Frontal cortex (tissue), 4 donors: ENCODE measurements around the gene GRID1. TPM values are rescaled to one million over a fixed set of nuclear protein-coding genes. Genes with fewer than 3 reads are reported as not detected.

Experiments used
- DNase-seq, 2 donors: peaks; one replicate each; pipeline ENCODE4 v3.0.0; 2012; ENCODE audit warnings: low spot score in 2 of 2
- FAIRE-seq: peaks from 2 replicates; lab custom pipeline; 2012; peaks lifted over from hg19 to GRCh38; lab: Jason Lieb, UNC
- total RNA-seq: library from RNA; depleted of rRNA; stranded (reverse); fragments of >200 nt; gene quantifications from one replicate; pipeline ENCODE4 v1.2.3, GENCODE V29; 2014
- donor health status: control.
- donor health status: control.
- donor health status: control.

Gene GRID1
- total RNA-seq, 1 donor from 2014 or later: 12.6 TPM

GRCh38 chr10:86068231-86069054, 298.2 kb downstream of the GRID1 start:
- FAIRE-seq (no peak), DNase-seq (no peak)

DNA sequence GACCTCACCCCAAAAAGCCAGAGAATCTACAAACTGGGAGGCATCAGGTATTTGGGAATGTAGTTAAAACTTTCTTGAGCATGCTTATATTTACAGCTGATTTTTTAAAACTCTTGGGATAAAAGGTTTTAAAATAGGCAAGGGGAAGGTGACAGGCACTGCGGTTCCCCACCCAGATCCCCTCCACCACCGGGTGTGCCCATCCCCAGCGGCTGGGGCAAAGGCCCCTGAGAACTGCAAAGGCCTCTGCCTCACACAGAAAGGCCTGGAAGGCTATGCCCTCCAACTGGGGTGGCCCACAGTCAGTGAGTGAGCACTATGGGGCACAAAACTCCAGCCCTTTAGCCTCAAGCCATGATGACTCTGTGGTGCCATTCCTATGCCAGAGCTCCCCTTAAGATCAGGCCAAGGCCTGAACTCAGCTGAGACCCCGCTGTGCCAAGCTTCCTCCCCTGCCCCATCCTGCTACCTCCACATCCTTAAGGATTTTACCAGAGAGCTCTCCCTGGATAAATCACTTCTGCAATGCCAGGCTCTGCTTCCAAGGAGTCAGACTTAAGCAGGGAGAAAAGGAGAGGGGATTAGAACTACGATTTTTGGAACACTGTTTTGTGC, 299.1 kb downstream of the GRID1 start:
- no peak for FAIRE-seq
- DNase-seq: no peak

DNA sequence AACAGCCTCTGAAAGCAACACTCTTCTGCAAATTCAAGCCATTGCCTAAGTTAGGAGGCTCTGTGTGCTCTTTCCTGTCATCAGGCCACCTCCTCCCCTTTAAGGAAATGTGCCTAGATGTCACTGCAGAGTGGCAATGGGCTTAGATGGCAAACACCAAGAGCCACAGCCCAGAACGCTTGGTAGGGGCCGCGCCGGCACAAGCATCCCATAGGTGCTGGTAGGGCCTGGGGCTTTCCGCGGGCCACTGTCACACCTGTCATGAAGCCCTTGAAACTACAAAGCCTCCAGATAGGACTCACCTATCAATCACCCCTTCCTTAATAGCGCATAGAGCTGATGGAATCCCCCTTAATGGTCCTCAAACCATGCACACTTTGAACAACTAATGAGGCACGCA, 299.9 kb downstream of the GRID1 start:
- DNase-seq (no peak), FAIRE-seq (no peak)

GRCh38 chr10:86065711-86066251, 300.8 kb downstream of the GRID1 start:
- FAIRE-seq (no peak), DNase-seq (no peak)

DNA sequence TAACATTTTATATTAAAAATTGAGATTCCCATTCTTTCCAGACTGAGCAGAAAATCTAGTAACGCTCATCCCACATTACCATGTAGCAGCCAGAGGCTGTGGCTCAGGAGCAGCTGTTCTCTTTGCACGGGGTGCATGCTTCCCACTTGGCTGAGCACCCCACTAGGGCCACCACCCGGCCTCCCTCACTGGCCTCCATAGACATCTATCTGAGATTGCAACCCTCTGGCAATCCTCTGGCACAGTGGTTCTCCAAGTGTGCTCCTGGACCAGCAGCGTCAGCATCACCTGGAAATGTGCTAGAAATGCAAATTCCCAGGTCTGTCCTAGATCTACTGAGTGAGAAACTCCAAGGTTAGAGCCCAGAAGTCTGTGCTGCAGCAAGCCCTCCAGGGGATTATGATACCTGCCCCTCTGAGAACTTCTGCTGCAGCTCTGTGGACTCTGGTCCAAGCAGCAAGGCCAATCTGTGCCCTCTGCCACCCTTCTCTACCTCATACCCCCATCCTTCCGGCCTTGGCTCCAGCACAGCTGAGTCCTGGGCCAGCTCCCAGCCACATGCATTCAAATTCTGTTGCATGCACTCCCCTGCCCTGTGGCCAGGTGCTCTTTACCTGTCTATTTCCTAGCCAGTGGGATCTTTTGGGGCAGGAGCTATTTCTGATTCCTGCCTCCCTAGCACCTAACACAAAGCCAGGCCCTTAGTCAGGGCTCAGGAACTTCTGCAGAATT, 301.5 kb downstream of the GRID1 start:
- no peak for DNase-seq

DNA sequence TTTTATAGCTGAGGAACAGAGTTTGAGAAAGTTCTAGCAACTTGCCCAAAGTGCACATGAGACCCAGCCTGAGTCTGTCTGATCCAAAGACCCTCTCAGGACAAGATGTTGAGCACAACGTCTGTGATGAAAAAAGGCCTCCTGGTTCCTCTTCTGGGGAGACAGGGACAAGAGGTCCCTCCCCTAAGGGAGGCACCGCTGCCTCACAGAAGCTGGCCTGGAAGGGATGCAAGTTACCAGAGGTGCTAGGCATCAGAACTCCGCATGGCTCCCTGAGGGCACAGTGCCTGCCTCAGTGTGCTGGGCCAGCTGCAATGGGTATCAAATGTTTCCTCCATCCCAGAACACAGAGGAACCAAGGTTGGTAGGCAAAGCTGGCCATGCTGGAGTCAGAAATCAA, 302.4 kb downstream of the GRID1 start:
- DNase-seq (no peak), FAIRE-seq (no peak)

More for the DNA sequence above, 301.5 kb downstream of the GRID1 start:
- no peak for FAIRE-seq

- FAIRE-seq: no peak
Observed at GRCh38 chr10:86063341-86063740, 303.3 kb downstream of the GRID1 start.

DNA sequence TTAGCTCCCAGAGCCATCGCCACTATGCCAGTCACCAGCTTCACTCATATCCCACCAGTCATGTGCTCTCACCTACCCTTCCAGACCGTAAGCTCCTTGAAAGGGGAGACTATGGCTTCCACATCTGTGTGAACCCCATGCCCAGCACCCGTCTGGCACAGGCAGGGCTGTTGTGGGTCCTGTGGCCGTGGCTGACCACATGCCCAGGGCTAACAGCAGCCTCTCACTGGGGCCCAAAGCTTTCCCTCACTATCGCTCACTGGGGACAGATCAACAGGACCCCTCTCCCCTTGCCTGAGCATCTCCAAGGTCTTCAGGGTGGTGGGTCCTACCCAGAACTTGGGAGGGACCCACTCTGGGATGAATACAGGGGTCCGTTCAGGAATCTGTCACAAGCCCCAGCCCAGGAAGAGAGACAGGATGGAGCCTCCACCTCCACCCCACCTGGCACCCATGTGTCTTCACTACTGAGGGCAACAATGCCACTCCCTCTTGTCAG, 303.9 kb downstream of the GRID1 start:
- DNase-seq: no peak
- FAIRE-seq: no peak

More at GRCh38 chr10:86063341-86063740, 303.3 kb downstream of the GRID1 start:
- no peak for DNase-seq

DNA sequence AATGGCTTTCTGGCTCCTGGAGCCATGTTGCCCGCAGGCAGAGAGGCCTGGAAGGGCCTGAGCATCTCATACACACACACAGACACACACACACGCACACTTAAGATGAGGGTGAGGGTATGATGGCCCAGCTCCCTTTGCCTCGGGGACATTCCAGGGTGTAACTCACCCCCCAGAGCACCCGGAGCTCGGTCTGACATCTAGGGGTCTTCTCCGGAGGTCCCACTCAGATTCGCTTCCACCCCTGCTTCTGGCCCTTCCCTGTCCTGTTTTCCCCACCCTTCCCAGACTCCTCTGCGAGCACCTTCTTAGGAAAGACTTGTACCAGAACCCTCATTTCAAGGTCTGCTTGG, 304.4 kb downstream of the GRID1 start:
- FAIRE-seq: no peak
- no peak for DNase-seq

DNA sequence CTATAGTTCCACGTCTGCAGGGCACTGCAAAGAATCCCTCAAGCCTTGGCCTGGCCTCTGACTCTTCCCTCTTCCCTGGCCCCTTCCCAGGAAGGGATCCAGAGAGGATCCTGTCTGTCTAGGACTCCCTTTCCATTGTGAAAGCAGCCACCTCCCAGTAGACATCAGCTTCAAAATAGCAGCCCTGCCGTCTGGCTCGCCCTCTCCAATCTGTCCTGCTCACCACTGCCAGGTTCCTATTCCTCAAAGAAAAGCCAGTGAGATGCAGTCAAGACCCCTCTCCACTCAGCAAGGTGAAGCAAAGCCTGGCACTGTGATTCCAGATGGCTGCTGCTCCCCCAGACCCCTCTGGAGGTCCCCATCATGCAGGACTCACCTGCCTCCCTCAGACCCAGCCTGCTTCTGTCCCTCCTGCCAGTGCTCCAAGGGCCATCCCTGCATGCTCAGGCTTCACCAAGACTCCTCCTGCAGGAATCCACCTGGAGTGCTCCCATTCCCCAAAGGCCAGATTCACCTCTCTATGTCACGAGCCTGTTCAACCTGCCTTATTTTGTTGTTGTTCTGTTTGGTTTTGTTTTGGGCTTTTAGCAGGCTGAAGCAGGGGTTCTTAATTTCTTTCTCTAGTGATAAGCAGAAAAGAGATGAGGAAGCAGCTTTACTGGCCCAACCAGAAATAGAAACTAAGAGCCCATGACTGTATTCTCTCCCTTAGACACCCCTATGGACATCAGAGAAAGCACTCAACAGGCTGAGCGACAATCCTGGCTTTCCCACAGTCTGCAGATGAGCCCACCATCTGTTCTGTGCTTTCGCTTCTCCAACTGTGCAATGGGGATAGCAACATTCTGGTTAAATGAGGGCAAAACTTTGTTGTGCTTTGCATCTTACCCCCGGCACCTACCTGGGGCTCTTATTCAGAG, 305.1 kb downstream of the GRID1 start:
- DNase-seq: no peak
- no peak for FAIRE-seq

GRCh38 chr10:86060386-86061277, 306.0 kb downstream of the GRID1 start:
- no peak for DNase-seq
- FAIRE-seq: no peak

DNA sequence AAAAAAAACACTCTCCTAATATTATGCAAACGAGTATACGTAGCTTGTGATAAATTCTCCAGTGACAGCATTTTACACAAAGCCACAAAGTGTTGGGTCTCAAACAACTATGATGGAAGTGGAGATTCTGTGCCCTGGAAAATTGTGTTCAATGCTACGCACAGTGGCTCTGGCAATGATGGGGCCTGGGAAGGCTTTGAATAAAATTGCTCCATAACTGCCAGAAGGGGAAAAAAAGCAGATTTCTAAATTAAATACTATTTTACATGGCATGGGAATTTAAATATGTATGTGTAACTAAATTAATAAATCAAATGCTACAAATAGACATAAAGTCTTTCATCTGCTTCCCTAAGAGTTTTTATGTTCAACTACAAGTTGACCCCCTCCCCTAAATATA, 306.7 kb downstream of the GRID1 start:
- DNase-seq (no peak), FAIRE-seq (no peak)

- FAIRE-seq: no peak
- no peak for DNase-seq
Observed at GRCh38 chr10:86058964-86059363, 307.6 kb downstream of the GRID1 start.

- no peak for FAIRE-seq
- DNase-seq: no peak
Observed at GRCh38 chr10:86057708-86058107, 308.9 kb downstream of the GRID1 start.

- DNase-seq (no peak), FAIRE-seq (no peak)
Observed at GRCh38 chr10:86056672-86057071, 309.9 kb downstream of the GRID1 start.

DNA sequence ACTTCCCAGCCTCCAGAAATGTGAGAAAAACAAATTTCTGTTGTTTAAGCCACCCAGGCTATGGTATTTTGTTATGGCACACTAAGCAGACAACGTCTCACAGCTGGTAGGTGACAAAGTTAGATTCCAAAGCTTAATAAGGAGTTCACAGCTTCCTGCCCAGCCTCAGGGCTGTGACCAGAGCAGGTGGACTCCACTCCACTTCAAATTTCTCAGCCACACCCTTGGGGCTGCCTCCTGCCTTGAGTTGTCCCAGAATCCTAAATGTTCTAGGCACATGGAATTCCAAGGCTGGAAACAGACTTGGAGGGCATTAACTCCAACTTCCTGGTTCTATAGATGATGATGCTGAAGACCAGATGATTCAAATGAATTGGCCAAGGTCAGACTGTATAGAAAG, 310.7 kb downstream of the GRID1 start:
- FAIRE-seq (no peak), DNase-seq (no peak)

DNA sequence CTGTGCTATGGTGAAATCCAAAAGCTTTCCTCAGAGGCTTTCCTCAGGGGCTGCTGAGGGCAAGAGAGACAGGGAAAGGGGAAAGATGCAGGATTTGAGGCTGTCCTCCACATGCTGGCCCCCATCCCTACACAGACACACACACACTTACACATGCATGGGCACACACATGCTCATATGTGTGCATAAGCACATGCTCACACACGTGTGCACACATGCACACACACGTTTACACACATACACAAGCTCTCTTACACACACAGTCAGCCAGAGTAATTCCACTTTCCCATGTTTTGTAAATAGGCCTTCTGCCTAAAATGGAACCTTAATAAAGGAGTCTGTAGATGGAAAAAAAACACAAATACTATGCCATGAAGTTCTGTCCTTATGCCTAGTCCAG, 312.9 kb downstream of the GRID1 start:
- no peak for DNase-seq
- no peak for FAIRE-seq

GRCh38 chr10:86051586-86051985, 315.0 kb downstream of the GRID1 start:
- FAIRE-seq: no peak
- no peak for DNase-seq
